HFF-Myc (cell line): ENCODE measurements around the gene H2BW2.
"Not testable (repeated sequence)": the region's sequence is repeated elsewhere in the genome, so short reads cannot be mapped to it uniquely, and the experiment has no call there.

ENCODE experiments used
- DNase-seq: peaks from one replicate; pipeline ENCODE4 v3.0.0-alpha.2; 2011; ENCODE audit warnings: low read depth; ENCODE audit errors: extremely low read depth
- H3K4me3 ChIP-seq: replicated peaks from 2 replicates; pipeline ENCODE4 v1.5.1; 2011; ENCODE audit warnings: low read depth, mild to moderate bottlenecking, control low read depth, low read length
- CTCF ChIP-seq: IDR thresholded peaks from 2 replicates; pipeline ENCODE4 v1.5.1; 2012; ENCODE audit warnings: mild to moderate bottlenecking, low read depth, low read length, control low read depth; ENCODE audit errors: missing control alignments

H2BW2 gene

GRCh38 chrX:104041003-104041402 lies 1.2 kb downstream of the H2BW2 start:
- H3K4me3 ChIP-seq = no peak overlapping the region
- TF ChIP-seq CTCF = no peak
- no peak for DNase-seq

- DNase-seq = no peak
- no peak for TF ChIP-seq CTCF
- no peak overlapping the region for H3K4me3 ChIP-seq
These were observed 5.9 kb downstream of the H2BW2 start for GRCh38 chrX:104045642-104046041.

GRCh38 chrX:104047171-104047570 lies 7.4 kb downstream of the H2BW2 start:
- no peak overlapping the region for H3K4me3 ChIP-seq
- no peak for TF ChIP-seq CTCF
- DNase-seq = no peak

- not testable (repeated sequence) for DNase-seq, H3K4me3 ChIP-seq
These were observed 15.2 kb downstream of the H2BW2 start for GRCh38 chrX:104054956-104055355.

- not testable (repeated sequence) for H3K4me3 ChIP-seq, DNase-seq
These were observed 22.9 kb downstream of the H2BW2 start for GRCh38 chrX:104062636-104063035.

GRCh38 chrX:104075778-104076445 lies 36.2 kb downstream of the H2BW2 start, which contains the start of gene TMSB15C:
TSS of gene TMSB15C (minus strand) at chrX:104076236.
- not testable (repeated sequence) for H3K4me3 ChIP-seq, DNase-seq

- H3K4me3 ChIP-seq, DNase-seq: not testable (repeated sequence)
These were observed 38.1 kb downstream of the H2BW2 start for GRCh38 chrX:104077854-104078253.

GRCh38 chrX:104084063-104084462 lies 44.3 kb downstream of the H2BW2 start:
- no peak for DNase-seq
- no peak overlapping the region for H3K4me3 ChIP-seq
- TF ChIP-seq CTCF = no peak

- no peak for DNase-seq
- TF ChIP-seq CTCF = no peak
These were observed 45.0 kb downstream of the H2BW2 start for GRCh38 chrX:104084534-104085277.

More at GRCh38 chrX:104084534-104085277, 45.0 kb downstream of the H2BW2 start:
- no peak overlapping the region for H3K4me3 ChIP-seq
